HG03280 (cell line): ENCODE data around the gene SKAP1.
A peak's percentile ranks its signal among the peaks of the same experiment; 100 is the strongest.
"Not testable (repeated sequence)": the region's sequence is repeated elsewhere in the genome, so short reads cannot be mapped to it uniquely, and the experiment has no call there.

Experiments used
- ATAC-seq: cut with Tn5 transposase; IDR thresholded peaks from one replicate; pipeline ENCODE4 v1.9.1; 2021; ENCODE audit warnings: mild to moderate bottlenecking, moderate library complexity; ENCODE audit not compliant: unreplicated experiment

The SKAP1 gene

GRCh38 chr17:48250059-48250458 is 180.0 kb downstream of the SKAP1 start:
- ATAC-seq, result not testable (repeated sequence)

GRCh38 chr17:48247603-48248002 is 182.4 kb downstream of the SKAP1 start:
- no peak for ATAC-seq

GRCh38 chr17:48247038-48247437 is 183.0 kb downstream of the SKAP1 start:
- ATAC-seq, result no peak

- ATAC-seq, result no peak
Observed at GRCh38 chr17:48246612-48247011, 183.4 kb downstream of the SKAP1 start.

GRCh38 chr17:48245465-48246033 is 184.5 kb downstream of the SKAP1 start:
- not testable (repeated sequence) for ATAC-seq

- no peak for ATAC-seq
Observed at GRCh38 chr17:48244814-48245213, 185.2 kb downstream of the SKAP1 start.

GRCh38 chr17:48244121-48244711 is 185.8 kb downstream of the SKAP1 start:
- ATAC-seq, result no peak

GRCh38 chr17:48241770-48242497 is 188.1 kb downstream of the SKAP1 start:
- ATAC-seq, result no peak

- peak; percentile 68 for ATAC-seq
Observed at GRCh38 chr17:48241131-48241591, 188.9 kb downstream of the SKAP1 start.

- ATAC-seq, result no peak
Observed at GRCh38 chr17:48240562-48241130, 189.4 kb downstream of the SKAP1 start.

GRCh38 chr17:48240122-48240521 is 189.9 kb downstream of the SKAP1 start:
- no peak for ATAC-seq

- ATAC-seq, result no peak
Observed at GRCh38 chr17:48239603-48239995, 190.4 kb downstream of the SKAP1 start.

- no peak for ATAC-seq
Observed at GRCh38 chr17:48238933-48239602, 190.9 kb downstream of the SKAP1 start.

GRCh38 chr17:48237456-48237855 is 192.6 kb downstream of the SKAP1 start:
- ATAC-seq, result no peak

- ATAC-seq, result no peak
Observed at GRCh38 chr17:48236681-48237134, 193.3 kb downstream of the SKAP1 start.

GRCh38 chr17:48234922-48235321 is 195.1 kb downstream of the SKAP1 start:
- ATAC-seq, result no peak

GRCh38 chr17:48231995-48232959 is 197.7 kb downstream of the SKAP1 start:
- ATAC-seq, result no peak

- no peak for ATAC-seq
Observed at GRCh38 chr17:48229936-48230335, 200.1 kb downstream of the SKAP1 start.

- ATAC-seq, result no peak
Observed at GRCh38 chr17:48228720-48229119, 201.3 kb downstream of the SKAP1 start.
